ENCODE data around the gene RPL34.
"Not testable (repeated sequence)": the region's sequence is repeated elsewhere in the genome, so short reads cannot be mapped to it uniquely, and the experiment has no call there.

RPL34 gene
- total RNA-seq, result 343 to 772 (median 554) reads per million in 4 experiments

DNA sequence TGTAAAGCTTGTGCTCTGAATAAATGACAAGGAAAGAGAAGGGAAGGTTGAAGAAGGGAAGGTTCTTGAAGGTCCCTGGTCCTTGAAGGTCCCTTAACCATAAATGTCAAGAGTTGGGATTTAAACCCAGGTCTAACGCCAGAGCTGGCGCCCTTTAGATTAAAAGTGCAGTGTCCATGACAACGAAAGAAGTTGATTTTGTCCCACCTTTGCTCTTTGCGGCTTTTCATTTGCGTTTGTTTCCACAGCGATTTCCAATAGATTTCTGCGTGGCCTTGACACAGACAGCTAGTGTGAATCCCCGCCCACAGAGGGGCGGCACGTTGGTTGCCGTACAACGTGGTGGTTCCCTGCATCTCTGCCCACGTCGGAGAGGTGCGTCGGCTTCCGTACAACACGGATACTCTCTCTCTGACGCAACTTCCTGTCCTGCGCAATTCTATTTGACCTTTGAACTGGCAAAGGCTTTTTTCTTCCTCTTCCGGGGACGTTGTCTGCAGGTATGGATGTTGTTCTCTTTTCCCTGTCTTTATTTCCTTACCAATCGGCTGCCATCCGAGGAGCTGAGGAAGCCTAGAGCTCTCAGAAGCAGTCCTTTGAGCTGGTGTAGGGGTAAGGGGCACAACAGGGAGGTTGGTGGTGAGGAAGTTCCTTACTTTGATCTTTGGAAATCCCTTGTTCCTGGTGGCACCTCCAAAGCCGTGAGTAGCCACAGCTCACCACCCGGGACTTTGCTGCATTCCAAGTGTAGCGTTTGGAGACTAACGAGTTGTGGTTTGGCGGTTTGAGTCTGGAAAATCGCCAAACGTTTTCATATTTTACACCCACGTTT is at the start of gene RPL34:
Gene RPL34, plus strand, starts transcription at position 476 of the 832 bp plus-strand sequence. CDS start 1,384 bp downstream, outside the sequence.
- peak; percentile 93 for DNase-seq

GRCh38 chr4:108570993-108571569 is 49.3 kb upstream of the RPL34 start:
- no peak for DNase-seq

DNA sequence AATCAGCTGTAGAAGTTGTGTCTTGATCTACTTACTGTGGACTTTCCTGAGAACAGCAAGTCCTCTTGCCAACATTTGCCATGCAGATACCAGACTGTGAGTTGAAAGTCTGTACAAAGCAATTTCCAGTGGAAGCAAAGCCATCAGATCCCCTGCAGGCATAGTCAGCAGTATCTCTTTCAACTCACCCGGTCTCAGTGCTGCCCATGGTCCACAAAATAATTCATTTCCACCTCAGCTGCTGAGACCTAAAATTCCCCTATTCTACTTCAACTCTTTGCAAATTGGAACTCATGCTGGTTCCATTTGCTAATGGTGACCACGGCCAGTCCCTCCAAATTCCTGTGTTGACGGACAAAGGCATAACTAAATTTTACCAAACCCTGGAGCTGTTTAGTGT is 46.0 kb upstream of the RPL34 start:
- DNase-seq, result no peak

GRCh38 chr4:108581083-108581482 is 39.3 kb upstream of the RPL34 start:
- DNase-seq, result no peak

GRCh38 chr4:108586778-108587177 is 33.6 kb upstream of the RPL34 start:
- no peak for DNase-seq

DNA sequence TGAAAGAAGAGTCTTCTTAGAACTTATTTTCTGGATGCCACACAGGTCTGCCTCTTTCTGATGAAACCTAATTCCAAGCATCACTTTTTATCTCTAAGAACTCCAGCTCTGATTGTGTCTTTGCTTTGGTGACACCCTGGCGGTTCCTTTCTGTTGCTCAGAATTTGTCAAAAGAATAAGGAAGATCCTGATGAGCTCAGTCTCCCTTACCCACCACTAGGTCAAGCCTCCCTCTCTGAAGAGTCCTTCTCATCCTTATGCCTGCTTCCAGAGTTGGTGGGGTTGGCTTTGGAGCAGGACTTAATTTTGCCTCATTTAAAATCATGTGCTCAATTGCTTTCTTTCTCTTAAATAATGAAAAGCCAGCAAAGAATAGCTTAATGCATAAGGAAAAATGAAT is 31.5 kb upstream of the RPL34 start:
- DNase-seq, result no peak

DNA sequence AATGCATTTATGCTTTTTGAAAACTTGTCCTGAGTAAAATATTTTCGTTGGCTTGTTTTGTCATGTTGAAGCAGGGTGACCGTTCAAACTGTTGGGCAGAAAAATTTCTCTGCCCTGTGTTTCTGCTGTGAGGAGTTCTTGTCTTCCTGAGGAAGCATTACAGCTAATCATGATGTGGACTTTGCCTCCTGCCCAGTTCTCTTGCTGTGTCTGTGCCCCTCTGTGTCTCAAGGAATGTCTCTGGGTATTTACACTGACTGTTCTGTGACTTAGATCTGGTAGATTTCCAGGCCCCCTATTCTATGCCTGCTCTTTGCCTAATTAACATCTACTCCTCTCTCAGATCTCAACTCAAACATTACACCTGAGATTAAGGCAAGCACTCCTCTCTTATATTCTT is 30.4 kb upstream of the RPL34 start:
- DNase-seq, result no peak

GRCh38 chr4:108590776-108591175 is 29.6 kb upstream of the RPL34 start:
- DNase-seq, result no peak

- DNase-seq, result no peak
These were observed 27.7 kb upstream of the RPL34 start for GRCh38 chr4:108592674-108592986.

DNA sequence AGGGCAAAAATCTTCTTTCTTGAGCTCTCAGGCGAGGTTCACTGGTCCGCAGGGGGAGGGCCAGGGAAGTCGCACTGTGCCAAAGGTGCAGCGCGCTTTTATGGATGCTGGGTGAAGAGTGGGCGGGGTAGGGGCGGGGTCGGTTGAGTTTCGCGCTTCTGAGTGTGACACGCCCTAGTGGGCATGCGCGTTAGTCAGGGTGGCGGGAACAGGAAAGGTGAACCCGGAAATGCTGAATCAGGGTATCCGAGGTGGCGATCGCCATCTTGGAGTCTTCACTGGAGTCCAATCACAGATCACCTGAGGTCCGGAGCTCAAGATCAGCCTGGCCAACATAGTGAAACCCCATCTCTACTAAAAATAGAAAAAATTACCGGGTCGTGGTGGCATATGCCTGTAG is 26.1 kb upstream of the RPL34 start:
- DNase-seq, result not testable (repeated sequence)

GRCh38 chr4:108596344-108596743 is 24.0 kb upstream of the RPL34 start:
- no peak for DNase-seq

- no peak for DNase-seq
These were observed 19.3 kb upstream of the RPL34 start for GRCh38 chr4:108601106-108601505.

- no peak for DNase-seq
These were observed 18.8 kb upstream of the RPL34 start for GRCh38 chr4:108601532-108601931.

DNA sequence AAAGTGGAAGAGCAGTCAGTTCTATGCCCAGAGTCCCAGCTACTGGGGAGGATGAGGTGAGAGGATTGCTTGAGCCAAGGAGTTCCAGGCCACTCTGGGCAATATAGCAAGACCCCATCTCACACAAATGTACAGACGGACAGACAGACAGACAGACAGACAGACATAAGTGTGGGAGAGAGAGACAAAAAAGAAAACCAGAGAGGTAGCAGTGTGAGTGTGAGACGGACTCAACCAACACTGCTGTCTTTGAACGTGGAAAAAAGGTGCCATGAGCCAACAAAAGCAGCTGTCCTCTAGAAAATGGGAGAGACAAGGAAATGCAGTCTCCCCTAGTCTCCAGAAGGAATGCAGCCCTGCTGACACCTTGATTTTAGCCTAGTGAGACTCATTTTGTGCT is 18.2 kb upstream of the RPL34 start:
- DNase-seq, result no peak

DNA sequence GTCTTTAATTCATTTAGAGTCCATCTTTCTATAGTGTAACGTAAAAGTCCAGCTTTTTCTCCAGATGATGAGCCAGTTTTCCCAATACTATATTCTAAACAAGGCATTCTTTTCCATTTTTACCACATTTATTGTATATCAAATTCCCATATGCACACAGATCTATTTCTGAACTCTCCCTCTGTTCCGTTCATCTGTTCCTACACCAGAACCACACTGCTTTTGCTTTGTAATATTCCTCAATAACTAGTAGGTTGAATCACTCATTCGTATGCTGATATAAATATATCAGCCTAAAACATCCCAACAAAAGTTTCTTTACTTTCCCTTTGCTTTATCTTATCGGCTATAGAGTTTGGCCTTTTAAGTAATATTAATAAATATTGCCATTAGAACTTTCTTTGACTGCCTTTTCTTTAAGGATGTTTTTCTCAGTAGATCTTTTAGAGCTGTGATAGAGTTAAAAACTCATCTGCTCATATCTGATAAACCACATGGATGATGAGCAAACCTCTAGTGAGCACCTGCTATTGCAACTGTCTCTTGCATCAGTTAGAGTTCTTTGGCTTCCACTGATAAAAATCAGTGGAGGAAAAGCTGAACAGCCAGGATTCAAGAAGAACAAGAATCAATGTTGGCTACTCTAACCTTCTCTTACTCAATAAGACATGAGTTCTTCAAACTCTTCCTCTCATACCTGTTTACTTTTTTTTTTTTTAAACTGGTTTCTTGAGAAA is 13.1 kb upstream of the RPL34 start:
- no peak for DNase-seq

DNA sequence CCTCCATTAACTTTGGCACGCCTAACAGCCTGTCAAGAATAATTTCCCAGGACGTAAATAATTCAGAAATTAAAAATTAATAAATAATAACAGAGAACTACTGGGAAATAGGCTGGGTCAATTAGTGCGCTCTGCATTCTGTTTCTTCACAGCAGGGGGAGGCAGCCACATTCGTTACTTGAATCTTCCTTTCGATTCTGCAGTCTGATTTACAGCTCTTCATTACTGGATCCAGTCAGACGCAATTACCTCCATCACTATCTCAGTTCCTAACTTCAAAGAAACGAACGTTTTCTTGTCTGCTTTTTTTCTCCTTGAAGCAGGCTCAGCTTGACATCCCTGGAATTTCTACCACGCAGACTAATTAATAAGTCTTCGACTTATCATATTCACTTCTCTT is 9.0 kb upstream of the RPL34 start:
- DNase-seq, result no peak

DNA sequence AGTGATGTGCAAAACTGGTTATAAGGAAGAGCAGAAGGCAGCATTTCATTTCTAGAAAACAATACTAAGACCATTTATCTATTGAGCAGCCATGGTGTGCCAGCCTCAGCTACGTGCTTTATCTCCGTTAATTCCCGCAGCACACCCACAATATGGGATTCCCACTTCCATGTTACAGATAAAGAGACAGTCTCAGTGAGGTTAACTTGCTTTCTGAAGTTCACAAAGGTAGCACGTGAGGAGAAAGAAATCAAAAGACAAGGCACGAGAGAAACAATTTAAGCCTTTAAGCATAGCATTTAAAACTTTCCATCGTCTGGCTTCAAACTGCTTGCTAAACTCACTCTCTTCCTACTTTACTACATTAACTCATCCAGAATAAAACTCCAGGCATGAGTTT is 8.0 kb upstream of the RPL34 start:
- no peak for DNase-seq

DNA sequence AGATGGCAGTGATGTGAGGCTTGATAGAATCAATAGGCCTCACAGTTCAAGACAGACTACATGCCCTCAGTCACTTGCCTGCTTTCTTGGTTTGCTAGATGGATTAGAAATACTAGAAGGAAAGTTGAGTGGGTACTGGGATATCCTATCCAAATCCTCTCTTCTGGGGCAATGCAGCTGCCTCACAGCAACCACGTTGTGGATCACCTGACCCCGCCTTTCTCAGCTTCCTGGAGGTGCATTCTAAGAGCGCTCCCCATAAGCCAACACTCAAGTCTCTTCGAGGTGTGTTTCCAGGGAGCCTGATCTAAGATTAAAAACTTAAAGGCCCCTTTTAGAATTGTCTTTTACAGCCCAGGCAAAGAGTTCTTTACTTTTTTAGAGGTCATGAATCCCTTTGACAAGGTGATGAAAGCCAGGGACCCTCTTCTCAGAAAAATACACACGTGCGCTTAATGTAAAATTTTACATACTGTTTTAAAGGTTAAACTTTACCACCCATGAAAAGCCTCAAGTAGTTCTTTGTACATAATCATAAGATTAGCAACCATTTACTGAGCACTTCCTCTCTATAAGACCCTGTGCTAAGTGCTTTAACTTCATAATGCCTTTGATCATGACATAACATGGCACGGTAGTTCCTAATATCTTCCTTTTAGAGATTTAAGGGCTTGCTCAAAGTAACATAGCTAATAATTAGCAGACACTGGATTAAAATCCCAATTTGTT is 840 bp upstream of the RPL34 start:
- DNase-seq, result no peak

DNA sequence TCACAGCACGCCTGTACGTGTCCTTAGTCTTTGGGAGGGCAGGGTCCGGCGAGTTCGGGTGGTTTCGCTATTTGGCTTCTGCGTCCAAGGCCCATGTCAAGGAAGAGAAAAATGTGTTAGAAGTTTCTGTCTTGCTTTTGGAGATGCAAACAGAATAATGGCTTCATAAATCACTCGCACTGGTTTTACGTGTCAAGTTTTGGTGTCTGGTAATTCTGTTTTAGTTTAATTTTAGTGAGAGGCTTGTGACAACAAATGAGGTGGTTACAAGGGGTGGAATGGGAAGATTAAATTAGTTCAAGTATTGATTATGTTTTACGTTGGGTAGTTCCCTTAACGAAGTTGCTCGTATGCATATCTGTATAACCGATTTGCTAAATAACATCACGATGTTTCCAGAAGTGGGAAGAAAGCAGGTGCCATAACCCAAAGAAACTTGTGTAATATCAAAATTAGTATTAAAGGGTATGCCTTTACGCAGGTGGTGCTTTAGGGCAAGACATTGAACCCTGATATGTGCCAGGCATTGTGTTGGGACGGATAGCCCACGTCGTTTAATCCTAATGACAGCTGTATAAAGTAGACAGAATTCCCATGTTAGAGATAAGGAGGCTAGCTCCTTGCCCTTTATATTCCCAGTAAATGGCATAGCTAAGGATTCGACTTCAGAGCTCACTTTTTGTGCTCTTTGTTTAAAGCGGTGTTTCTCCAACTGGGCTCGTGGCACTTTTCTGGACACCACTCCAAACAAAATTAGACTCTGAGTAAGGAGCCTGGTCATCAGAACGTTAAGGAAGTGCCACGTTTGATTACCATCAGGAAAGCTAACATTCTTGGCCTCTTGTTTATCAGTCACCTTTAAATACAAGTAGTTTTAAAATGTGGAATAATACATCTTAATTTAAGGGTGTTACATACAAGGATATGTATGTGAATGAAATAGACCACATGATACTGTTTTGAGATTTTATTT is 843 bp downstream of the RPL34 start:
- no peak for DNase-seq

- no peak for DNase-seq
These were observed 1.6 kb downstream of the RPL34 start for GRCh38 chr4:108622022-108622421.

- no peak for DNase-seq
These were observed 2.5 kb downstream of the RPL34 start for GRCh38 chr4:108622828-108623227.
